GM12873 (cell line): ENCODE measurements around the gene PPP1R2C.

ENCODE experiments used
- CTCF ChIP-seq: IDR thresholded peaks from 2 replicates; pipeline ENCODE4 v1.5.1; 2012; ENCODE audit warnings: low read depth, mild to moderate bottlenecking, moderate library complexity, low read length, control low read depth; ENCODE audit not compliant: insufficient read depth; ENCODE audit errors: missing control alignments

Gene PPP1R2C

DNA sequence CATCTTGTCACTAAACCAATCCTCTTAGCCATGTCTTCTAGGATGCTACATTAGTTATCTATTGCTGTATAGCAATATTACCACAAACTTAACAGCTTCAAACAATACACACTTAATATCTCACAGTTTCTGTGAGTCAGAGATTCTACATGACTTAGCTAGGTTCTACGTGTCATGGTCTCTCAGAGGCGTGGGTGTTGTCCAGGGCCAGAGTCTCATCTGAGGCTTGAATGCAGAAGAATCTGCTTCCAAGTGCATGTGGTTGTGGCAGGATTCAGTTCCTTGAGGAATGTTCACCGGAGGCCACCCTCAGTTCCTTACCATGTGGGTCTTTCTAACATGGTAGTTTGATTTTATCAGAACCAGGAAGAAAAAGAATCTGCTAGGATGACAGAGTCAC, 26.4 kb downstream of the PPP1R2C start:
- TF ChIP-seq CTCF = no peak

DNA sequence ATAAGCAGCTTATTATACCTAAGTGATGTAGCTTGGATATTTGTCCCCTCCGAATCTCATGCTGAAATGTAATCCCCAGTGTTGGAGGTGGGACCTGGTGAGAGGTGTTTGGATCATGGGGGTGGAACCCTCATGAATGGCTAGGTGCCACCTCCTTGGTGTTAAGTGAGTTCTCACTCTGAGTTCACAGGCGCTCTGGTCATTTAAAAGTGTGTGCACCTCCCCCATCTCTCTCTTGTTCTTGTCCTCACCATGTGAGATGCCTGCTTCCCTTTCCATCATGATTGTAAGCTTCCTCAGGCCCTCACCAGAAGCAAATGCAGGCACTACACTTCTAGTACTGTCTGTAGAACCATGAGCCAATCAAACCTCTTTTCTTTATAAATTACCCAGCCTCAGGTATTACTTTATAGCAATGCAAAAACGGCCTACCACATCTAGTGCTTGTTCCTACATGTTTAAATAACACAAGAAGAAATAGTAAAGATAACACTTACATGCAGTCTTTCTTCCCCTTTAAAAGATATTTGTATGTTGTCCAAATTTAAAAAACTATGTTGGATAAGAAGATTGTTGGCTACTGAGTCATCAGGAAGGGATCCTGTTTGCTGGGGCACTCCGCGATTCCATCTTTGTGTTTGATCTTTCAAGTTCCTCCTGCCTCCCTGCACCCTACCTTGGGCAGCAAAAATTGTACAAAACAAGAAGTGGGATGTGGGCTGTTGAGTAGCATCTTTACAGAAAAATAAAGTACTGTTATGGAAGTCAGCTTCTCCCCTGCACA, 29.7 kb downstream of the PPP1R2C start:
- TF ChIP-seq CTCF = no peak

- no peak for TF ChIP-seq CTCF
Measured at GRCh38 chrX:42746606-42747005, 31.4 kb downstream of the PPP1R2C start.

DNA sequence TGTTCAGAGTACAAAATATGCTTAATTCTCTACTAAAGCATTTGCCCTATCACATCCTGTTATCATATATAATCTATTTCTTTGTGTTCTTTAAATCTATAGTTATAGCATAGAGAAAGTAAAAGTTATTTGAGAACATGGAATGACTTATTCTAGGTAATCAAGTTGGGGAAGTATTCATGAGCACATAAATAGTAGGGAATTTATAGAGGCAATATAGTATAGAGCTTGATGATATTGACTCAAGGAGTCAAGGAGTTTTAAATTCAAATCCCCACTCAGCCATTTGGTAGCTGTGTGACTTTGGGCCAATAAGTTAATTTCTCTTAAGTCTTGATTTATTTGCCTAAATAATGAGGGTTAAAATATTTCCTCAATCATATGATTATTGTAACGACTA, 37.5 kb downstream of the PPP1R2C start:
- no peak for TF ChIP-seq CTCF

DNA sequence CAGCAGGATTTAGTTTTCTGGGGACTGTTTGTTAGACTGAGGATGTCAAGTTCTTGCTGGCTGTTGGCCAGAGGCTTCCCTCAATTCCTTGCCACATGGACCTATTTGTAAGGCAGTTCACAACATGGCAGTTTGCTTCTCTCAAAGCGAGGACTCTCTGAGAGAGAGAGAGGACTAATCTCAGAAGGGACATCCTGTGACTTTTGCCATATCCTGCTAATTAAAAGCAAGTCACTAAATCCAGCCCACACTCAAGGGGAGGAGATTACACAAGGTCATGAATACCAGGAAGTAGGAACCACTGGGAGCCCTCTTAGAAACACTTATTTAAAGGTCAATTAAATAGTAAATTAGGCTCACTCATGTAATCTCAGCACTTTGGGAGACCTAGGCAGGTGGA, 38.2 kb downstream of the PPP1R2C start:
- TF ChIP-seq CTCF = no peak

DNA sequence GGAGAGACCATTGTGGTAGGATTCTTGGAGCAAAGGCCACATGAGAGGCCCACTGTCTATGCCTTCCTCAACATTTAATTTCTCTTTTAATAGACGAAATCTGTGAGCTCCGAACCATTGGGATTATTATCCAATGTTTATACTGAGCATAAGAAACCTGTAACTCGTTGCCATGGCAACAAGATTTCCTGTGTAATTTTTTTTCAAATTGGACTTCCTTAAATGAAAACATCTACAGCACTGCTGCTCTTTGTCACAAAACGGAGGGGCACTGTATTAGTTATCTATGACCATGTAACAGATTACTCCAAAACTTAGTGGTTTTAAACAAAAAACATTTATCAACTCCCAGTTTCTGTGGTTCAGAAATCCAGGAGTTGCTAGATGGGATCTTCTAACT, 38.7 kb downstream of the PPP1R2C start:
- no peak for TF ChIP-seq CTCF

DNA sequence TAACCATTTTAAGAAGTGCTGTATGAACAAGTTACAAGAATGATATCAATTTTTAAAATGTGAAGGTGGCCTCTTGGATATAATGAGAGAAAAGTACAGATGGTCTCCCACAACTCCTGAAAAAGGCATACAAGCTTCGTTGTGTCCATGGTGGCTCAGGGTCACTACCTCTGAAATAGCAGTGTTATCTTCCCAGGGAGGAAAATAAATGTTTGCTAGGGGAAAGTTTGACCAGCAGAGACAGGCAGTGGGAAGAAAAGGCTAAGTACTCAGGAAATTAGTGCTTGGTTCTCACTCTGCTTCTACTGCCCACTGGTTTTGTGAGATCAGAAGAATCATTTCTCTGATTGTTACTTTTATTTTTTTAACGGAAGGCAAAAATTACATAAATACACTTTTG, 39.4 kb downstream of the PPP1R2C start:
- no peak for TF ChIP-seq CTCF

GRCh38 chrX:42735250-42735649, 42.7 kb downstream of the PPP1R2C start:
- TF ChIP-seq CTCF = no peak
